Measurements from ENCODE around the gene PDPK1. TPM values are rescaled to one million over a fixed set of nuclear protein-coding genes. Genes with fewer than 3 reads are reported as not detected.

Gene PDPK1
- total RNA-seq: 10 to 100 TPM; 20.5 to 28.1 TPM
- 10 to 100 TPM; 12.1 to 16.0 TPM for polyA plus RNA-seq

DNA sequence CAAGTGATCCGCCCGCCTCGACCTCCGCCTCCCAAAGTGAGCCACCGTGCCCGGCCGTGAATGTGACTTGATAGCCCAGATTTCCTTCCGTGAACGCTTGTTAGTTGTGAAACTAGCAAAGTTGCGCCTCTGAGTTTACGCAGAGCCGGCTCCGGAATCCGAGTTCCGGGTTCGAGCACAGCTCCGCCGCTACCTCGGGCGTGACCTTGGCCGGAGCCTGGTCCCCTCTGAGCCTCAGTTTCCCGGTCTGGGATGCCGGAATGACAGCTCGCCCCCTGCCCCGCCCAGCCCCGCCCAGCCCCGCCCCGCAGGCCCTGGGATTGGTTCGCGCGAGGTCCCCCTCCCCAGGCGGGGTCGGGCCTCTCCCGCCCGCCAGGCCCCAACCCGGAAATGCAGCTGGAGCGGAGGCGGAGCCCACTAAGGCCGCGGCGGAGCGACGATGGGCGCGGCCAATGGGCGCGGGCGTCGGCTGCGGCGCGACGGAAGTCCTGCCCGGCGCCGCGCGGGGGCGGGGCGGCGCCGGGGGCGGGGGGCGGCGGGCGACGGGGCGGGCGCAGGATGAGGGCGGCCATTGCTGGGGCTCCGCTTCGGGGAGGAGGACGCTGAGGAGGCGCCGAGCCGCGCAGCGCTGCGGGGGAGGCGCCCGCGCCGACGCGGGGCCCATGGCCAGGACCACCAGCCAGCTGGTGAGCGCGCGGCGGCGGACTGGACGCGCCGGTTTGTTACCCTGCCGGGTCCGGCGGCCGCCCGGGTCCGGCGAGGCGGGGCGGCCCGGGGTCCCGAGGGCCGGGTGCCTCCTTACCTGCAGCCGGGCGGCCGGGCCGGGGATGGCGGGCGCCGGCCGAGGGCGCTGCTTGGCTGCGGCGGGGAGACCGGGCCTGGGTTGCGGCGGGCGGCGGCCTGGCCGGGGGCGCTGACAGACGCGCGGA lies at the start of gene PDPK1:
PDPK1 (plus strand) TSS at position 571 of the 929 bp plus-strand sequence; CDS start at position 663, 92 bp downstream.
- peak in 1 of 2 donors; percentile 26 for TF ChIP-seq RXRA (IDR thresholded peaks at IDR 0.05)
- TF ChIP-seq HNF4A (conservative IDR thresholded peaks at IDR 0.05): no peak
- peak in 1 of 2 donors; percentile 75 for TF ChIP-seq GABPA (IDR thresholded peaks at IDR 0.05 in 1 of 2, conservative IDR thresholded peaks at IDR 0.05 in 1 of 2)
- peak; percentile 38 for TF ChIP-seq SP1 (IDR thresholded peaks at IDR 0.05)
- Histone ChIP-seq H3K4me3 (ENCODE audit: low read depth in 1 of 3, low read length in 3 of 3) (peak within 1 kb of the TSS; percentile 70 to 98 (median 88)), H3K9me3 (ENCODE audit: control insufficient read depth in 4 of 4, low read length in 3 of 4) (no peaks in the 10 kb centered on the region), H3K27me3 (ENCODE audit: control insufficient read depth in 4 of 4, insufficient read depth in 4 of 4, low read length in 3 of 4) (no peaks in the 10 kb centered on the region), H3K9ac (ENCODE audit: low read depth in 1 of 2, low read length in 2 of 2) (peak within 1 kb of the TSS in 1 of 2 donors; percentile 14), H3K4me1 (ENCODE audit: control insufficient read depth in 4 of 4, insufficient read depth in 4 of 4, low read length in 3 of 4) (peaks cover 10 to 46% (median 32%) of the 10 kb centered on the region in 4 donors), H3K36me3 (ENCODE audit: control insufficient read depth in 4 of 4, insufficient read depth in 3 of 4, low read depth in 1 of 4, low read length in 3 of 4) (no peaks in the 10 kb centered on the region), H3K27ac (ENCODE audit: low read depth in 1 of 2, low read length in 2 of 2) (peak within 1 kb of the TSS; percentile 52 to 74)
- peak; percentile 90 for DNase-seq (ENCODE audit: low spot score)
- WGBS: under 1% methylated on average over 126 of the region's 126 CpGs

DNA sequence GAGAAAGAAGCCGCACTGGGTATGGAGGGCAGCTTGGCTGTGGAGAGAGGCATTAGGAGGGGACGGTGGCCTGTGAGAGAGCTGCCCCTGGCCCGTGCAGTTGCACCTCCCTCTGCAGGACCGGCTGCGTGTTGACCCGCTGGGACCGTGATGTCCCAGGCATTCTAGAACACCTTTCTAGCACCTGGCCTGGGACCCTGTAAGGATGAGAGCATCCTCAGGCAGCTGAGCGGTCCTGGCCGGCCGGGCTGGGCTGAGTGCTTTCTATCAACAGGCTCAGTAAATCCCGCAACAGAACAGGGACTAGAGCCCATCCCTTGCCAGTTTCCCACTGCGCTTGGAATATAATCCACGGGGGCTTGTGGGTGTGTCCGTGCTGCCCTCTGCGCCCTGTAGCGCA lies 48.2 kb upstream of the PDPK1 start:
- Histone ChIP-seq H3K27ac (ENCODE audit: low read depth in 1 of 2, low read length in 2 of 2) (no peak overlapping the region), H3K9ac (ENCODE audit: low read depth in 1 of 2, low read length in 2 of 2) (no peak overlapping the region), H3K9me3 (ENCODE audit: control insufficient read depth in 4 of 4, low read length in 3 of 4) (no peaks in the 10 kb centered on the region), H3K4me3 (ENCODE audit: low read depth in 1 of 3, low read length in 3 of 3) (no peak overlapping the region), H3K36me3 (ENCODE audit: control insufficient read depth in 4 of 4, insufficient read depth in 3 of 4, low read depth in 1 of 4, low read length in 3 of 4) (peaks cover 0 to 4% (median under 1%) of the 10 kb centered on the region in 4 donors), H3K4me1 (ENCODE audit: control insufficient read depth in 4 of 4, insufficient read depth in 4 of 4, low read length in 3 of 4) (peaks cover 11 to 22% (median 16%) of the 10 kb centered on the region in 4 donors), H3K27me3 (ENCODE audit: control insufficient read depth in 4 of 4, insufficient read depth in 4 of 4, low read length in 3 of 4) (no peaks in the 10 kb centered on the region)
- 96% methylated on average over 16 of the region's 16 CpGs for WGBS
- DNase-seq (ENCODE audit: low spot score): no peak
- TF ChIP-seq RXRA (IDR thresholded peaks at IDR 0.05): no peak
- TF ChIP-seq HNF4G (IDR thresholded peaks at IDR 0.05): no peak
- TF ChIP-seq RAD21 (IDR thresholded peaks at IDR 0.05): no peak
- TF ChIP-seq FOXA1 (IDR thresholded peaks at IDR 0.05): no peak
- no peak for TF ChIP-seq TAF1 (conservative IDR thresholded peaks at IDR 0.05)
- TF ChIP-seq, protein P1, sequence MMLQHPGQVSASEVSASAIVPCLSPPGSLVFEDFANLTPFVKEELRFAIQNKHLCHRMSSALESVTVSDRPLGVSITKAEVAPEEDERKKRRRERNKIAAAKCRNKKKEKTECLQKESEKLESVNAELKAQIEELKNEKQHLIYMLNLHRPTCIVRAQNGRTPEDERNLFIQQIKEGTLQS (IDR thresholded peaks at IDR 0.05): no peak
- TF ChIP-seq, protein P2, sequence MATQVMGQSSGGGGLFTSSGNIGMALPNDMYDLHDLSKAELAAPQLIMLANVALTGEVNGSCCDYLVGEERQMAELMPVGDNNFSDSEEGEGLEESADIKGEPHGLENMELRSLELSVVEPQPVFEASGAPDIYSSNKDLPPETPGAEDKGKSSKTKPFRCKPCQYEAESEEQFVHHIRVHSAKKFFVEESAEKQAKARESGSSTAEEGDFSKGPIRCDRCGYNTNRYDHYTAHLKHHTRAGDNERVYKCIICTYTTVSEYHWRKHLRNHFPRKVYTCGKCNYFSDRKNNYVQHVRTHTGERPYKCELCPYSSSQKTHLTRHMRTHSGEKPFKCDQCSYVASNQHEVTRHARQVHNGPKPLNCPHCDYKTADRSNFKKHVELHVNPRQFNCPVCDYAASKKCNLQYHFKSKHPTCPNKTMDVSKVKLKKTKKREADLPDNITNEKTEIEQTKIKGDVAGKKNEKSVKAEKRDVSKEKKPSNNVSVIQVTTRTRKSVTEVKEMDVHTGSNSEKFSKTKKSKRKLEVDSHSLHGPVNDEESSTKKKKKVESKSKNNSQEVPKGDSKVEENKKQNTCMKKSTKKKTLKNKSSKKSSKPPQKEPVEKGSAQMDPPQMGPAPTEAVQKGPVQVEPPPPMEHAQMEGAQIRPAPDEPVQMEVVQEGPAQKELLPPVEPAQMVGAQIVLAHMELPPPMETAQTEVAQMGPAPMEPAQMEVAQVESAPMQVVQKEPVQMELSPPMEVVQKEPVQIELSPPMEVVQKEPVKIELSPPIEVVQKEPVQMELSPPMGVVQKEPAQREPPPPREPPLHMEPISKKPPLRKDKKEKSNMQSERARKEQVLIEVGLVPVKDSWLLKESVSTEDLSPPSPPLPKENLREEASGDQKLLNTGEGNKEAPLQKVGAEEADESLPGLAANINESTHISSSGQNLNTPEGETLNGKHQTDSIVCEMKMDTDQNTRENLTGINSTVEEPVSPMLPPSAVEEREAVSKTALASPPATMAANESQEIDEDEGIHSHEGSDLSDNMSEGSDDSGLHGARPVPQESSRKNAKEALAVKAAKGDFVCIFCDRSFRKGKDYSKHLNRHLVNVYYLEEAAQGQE (IDR thresholded peaks at IDR 0.05): no peak
- no peak for TF ChIP-seq FOXA2 (IDR thresholded peaks at IDR 0.05)
- no peak for TF ChIP-seq YY1 (IDR thresholded peaks at IDR 0.05)
- no peak for TF ChIP-seq SP1 (IDR thresholded peaks at IDR 0.05)
- no peak for TF ChIP-seq EGR1 (IDR thresholded peaks at IDR 0.05; ENCODE audit: low read depth in 2 of 2)
- no peak for TF ChIP-seq JUND (IDR thresholded peaks at IDR 0.05)
- no peak for TF ChIP-seq HNF4A (conservative IDR thresholded peaks at IDR 0.05)
- TF ChIP-seq, protein P3, sequence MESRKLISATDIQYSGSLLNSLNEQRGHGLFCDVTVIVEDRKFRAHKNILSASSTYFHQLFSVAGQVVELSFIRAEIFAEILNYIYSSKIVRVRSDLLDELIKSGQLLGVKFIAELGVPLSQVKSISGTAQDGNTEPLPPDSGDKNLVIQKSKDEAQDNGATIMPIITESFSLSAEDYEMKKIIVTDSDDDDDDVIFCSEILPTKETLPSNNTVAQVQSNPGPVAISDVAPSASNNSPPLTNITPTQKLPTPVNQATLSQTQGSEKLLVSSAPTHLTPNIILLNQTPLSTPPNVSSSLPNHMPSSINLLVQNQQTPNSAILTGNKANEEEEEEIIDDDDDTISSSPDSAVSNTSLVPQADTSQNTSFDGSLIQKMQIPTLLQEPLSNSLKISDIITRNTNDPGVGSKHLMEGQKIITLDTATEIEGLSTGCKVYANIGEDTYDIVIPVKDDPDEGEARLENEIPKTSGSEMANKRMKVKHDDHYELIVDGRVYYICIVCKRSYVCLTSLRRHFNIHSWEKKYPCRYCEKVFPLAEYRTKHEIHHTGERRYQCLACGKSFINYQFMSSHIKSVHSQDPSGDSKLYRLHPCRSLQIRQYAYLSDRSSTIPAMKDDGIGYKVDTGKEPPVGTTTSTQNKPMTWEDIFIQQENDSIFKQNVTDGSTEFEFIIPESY (IDR thresholded peaks at IDR 0.05): no peak
